HAP-1 (cell line): ENCODE data around the gene NCBP3.

Experiments used
- DNase-seq, 2 experiments: peaks; one replicate each; pipeline ENCODE4 v3.0.0-alpha.2; 2016 to 2020; ENCODE audit warnings: low spot score in 2 of 2
- H3K27me3 ChIP-seq: fragments of 250-450 bp; sonication (Bioruptor Pico); 2 replicates; pipeline ENCODE4 v1.5.1; 2020; ENCODE audit warnings: low read depth, mild to moderate bottlenecking, moderate library complexity
- H3K36me3 ChIP-seq: fragments of 250-450 bp; sonication (Bioruptor Pico); replicated peaks from 2 replicates; pipeline ENCODE4 v1.5.1; 2020; ENCODE audit warnings: mild to moderate bottlenecking
- H3K4me1 ChIP-seq: fragments of 250-450 bp; sonication (Bioruptor Pico); 2 replicates; pipeline ENCODE4 v1.5.1; 2020; ENCODE audit warnings: mild to moderate bottlenecking
- H3K4me3 ChIP-seq: fragments of 250-450 bp; sonication (Bioruptor Pico); 2 replicates; pipeline ENCODE4 v1.5.1; 2020; ENCODE audit warnings: mild to moderate bottlenecking, moderate library complexity
- H3K9me3 ChIP-seq: fragments of 250-450 bp; sonication (Bioruptor Pico); 2 replicates; pipeline ENCODE4 v1.5.1; 2020; ENCODE audit warnings: mild to moderate bottlenecking, moderate library complexity
- in situ Hi-C: fragments of 300-500 bp; cut with MboI; formaldehyde crosslinking; loops from 3 replicates; pipeline ENCODE4 v1.14.3; 2020; ENCODE audit warnings: low sequenced_read_pairs, inconsistent platforms, mixed read lengths

Gene NCBP3

DNA sequence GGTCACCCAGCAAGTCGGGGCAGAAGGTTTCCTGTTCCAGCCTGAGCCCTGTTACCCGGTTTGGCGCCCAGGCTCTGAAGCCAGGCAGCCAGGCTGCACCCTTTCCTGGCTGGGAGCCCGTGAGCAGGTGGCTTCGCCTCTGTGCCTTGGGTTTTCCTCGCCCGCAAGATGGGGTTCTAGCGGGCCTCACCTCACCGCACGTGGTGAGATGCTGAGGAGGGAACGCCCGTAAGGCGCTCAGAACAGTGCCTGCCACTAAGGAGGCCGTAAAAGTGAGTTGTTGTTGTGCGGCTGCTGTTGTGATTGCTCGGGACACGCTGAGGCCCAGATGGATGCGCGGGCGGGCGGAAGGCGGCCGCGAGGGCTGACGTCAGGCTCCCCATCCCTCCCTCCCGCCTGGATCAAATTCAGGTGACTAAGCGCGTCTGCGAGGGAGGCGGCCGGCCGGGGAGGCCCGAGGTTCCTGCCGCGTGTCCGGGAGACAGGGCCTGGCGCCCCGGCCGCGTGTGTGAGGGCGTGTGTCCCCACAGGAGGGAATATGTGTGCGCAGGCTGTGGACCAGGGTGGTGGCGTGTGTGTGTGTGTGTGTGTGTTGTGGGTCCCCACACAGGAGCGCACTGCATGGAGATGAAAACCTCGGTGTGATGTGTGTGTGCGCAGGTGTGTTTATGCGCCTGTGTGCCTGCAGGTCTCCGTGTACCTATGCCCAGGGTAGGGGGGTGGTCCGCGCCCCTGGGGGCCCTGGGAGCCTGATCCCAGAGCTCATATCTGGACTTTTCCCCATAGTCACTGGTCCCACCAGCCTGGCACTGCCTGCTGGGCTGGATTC is 42.5 kb upstream of the NCBP3 start:
- H3K4me3 ChIP-seq: no peak overlapping the region
- H3K36me3 ChIP-seq: no peaks in the 10 kb centered on the region
- no peak for DNase-seq
- peaks cover 8% of the 10 kb centered on the region for H3K4me1 ChIP-seq
- in situ Hi-C loops: no loop called here
- no peaks in the 10 kb centered on the region for H3K27me3 ChIP-seq
- H3K9me3 ChIP-seq: no peaks in the 10 kb centered on the region

GRCh38 chr17:3887804-3888203 is 41.8 kb upstream of the NCBP3 start:
- H3K4me1 ChIP-seq: peaks cover 4% of the 10 kb centered on the region; the same call in 1 of the 2 replicates
- H3K4me3 ChIP-seq: no peak overlapping the region
- in situ Hi-C loops: no loop called here
- no peak for DNase-seq
- no peaks in the 10 kb centered on the region for H3K36me3 ChIP-seq
- H3K9me3 ChIP-seq: no peaks in the 10 kb centered on the region
- H3K27me3 ChIP-seq: no peaks in the 10 kb centered on the region

DNA sequence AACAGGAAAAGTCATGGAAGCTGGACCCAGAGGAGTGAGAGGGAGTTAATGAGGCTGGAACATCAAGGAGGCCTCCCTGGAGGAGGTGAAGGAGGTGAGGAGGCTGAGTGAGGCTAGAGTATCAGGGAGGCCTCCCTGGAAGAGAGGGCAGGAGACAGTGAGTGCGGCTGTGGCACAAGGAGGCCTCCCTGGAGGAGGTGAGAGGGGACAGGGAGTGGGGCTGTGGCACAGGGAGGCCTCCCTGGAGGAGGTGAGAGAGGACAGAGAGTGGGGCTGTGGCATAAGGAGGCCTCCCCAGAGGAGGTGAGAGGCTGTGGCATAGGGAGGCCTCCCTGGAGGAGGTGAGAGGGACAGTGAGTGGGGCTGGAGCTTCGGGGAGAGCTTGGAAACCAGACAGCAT is 41.3 kb upstream of the NCBP3 start:
- in situ Hi-C loops: no loop called here

DNA sequence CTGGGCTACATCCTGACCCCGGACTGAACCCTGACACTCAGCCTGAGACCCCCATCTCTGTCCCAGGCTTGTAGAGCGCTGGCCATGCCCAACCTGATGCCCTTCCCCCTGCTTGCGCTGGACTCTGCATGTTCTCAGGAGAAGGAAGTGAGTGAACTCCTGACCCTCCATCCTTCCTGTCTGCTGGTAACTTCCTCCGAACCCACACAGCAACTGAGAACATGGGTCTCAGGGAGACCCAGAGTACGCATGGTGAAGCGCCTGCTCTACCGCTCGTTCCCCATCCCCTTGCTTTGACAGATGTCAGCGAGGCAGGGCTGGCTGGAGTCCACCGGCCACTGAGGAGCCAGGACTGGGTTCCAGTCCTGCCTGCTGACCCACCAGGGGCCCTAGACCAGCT is 40.7 kb upstream of the NCBP3 start:
- Histone ChIP-seq H3K9me3 (no peaks in the 10 kb centered on the region), H3K36me3 (no peaks in the 10 kb centered on the region), H3K27me3 (no peaks in the 10 kb centered on the region), H3K4me1 (peaks cover 2% of the 10 kb centered on the region; the same call in 1 of the 2 replicates), H3K4me3 (no peak overlapping the region)
- DNase-seq: no peak
- in situ Hi-C loops: no loop called here

More for the DNA sequence above, 41.3 kb upstream of the NCBP3 start:
- Histone ChIP-seq H3K36me3 (no peaks in the 10 kb centered on the region), H3K4me1 (peaks cover 4% of the 10 kb centered on the region; the same call in 1 of the 2 replicates), H3K4me3 (no peak overlapping the region), H3K9me3 (no peaks in the 10 kb centered on the region), H3K27me3 (no peaks in the 10 kb centered on the region)
- no peak for DNase-seq

GRCh38 chr17:3885970-3886369 is 39.9 kb upstream of the NCBP3 start:
- in situ Hi-C loops: no loop called here
- no peaks in the 10 kb centered on the region for H3K9me3 ChIP-seq
- no peaks in the 10 kb centered on the region for H3K4me1 ChIP-seq
- H3K36me3 ChIP-seq: no peaks in the 10 kb centered on the region
- H3K4me3 ChIP-seq: no peak overlapping the region
- DNase-seq: no peak
- H3K27me3 ChIP-seq: no peaks in the 10 kb centered on the region

- H3K36me3 ChIP-seq: no peaks in the 10 kb centered on the region
- in situ Hi-C loops: no loop called here
- no peak for DNase-seq
- no peaks in the 10 kb centered on the region for H3K27me3 ChIP-seq
- H3K4me3 ChIP-seq: no peak overlapping the region
- no peaks in the 10 kb centered on the region for H3K4me1 ChIP-seq
- H3K9me3 ChIP-seq: no peaks in the 10 kb centered on the region
Observed at GRCh38 chr17:3885271-3885670, 39.2 kb upstream of the NCBP3 start.

- Histone ChIP-seq H3K27me3 (no peaks in the 10 kb centered on the region), H3K4me3 (no peak overlapping the region), H3K36me3 (no peaks in the 10 kb centered on the region), H3K4me1 (no peaks in the 10 kb centered on the region), H3K9me3 (no peaks in the 10 kb centered on the region)
- DNase-seq: no peak
- in situ Hi-C loops: no loop called here
Observed at GRCh38 chr17:3884188-3884587, 38.1 kb upstream of the NCBP3 start.

DNA sequence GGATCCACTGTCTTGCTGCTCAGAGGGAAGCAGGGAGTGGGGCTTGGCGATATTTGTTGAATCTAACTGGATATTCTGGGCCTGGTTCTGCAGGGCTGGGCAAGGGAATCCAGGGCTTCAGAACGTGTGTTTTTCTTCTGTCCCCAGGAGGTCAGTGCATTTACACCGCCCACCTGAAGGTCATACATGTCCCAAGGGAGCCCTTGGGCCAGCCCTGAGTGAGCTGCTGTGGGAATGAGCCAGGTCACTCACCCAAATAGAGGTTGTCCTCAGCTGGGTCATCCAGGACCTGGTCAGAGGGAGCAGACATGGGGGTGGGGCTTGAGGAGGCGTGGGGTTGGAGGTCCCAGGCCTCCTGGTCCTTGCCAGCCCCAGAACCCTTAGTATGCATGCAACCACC is 36.2 kb upstream of the NCBP3 start:
- H3K9me3 ChIP-seq: no peaks in the 10 kb centered on the region
- no peaks in the 10 kb centered on the region for H3K27me3 ChIP-seq
- in situ Hi-C loops: no loop called here
- no peak for DNase-seq
- H3K4me3 ChIP-seq: no peak overlapping the region
- H3K36me3 ChIP-seq: no peaks in the 10 kb centered on the region
- H3K4me1 ChIP-seq: no peaks in the 10 kb centered on the region

- Histone ChIP-seq H3K4me3 (no peak overlapping the region), H3K36me3 (no peaks in the 10 kb centered on the region), H3K27me3 (no peaks in the 10 kb centered on the region), H3K9me3 (no peaks in the 10 kb centered on the region), H3K4me1 (no peaks in the 10 kb centered on the region)
- in situ Hi-C loops: no loop called here
- DNase-seq: no peak
Observed at GRCh38 chr17:3880983-3881382, 34.9 kb upstream of the NCBP3 start.

- Histone ChIP-seq H3K27me3 (no peaks in the 10 kb centered on the region), H3K4me1 (no peaks in the 10 kb centered on the region), H3K36me3 (no peaks in the 10 kb centered on the region), H3K4me3 (no peak overlapping the region), H3K9me3 (no peaks in the 10 kb centered on the region)
- in situ Hi-C loops: no loop called here
- DNase-seq: no peak
Observed at GRCh38 chr17:3879591-3880417, 33.8 kb upstream of the NCBP3 start.

DNA sequence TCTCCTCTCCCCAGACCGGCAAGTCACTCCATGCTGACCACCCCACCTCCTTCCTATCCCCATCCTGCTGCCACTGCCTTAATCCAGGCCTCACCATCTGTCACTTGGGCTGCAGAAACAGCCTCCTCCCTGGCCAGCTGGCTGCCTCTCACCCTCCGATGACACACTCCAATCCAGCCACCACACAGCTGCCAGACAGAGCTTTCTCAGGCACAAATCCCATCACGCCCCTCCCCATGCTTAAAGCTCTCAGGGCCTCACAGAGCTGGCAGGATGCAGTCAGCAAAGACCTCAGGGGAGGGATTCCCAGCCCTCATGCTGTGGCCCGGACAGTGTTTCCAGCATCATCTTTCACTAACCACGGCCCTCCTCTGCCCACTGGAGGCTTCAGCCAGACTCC is 33.1 kb upstream of the NCBP3 start:
- Histone ChIP-seq H3K36me3 (no peaks in the 10 kb centered on the region), H3K4me1 (no peaks in the 10 kb centered on the region), H3K4me3 (no peak overlapping the region), H3K27me3 (no peaks in the 10 kb centered on the region), H3K9me3 (no peaks in the 10 kb centered on the region)
- DNase-seq: no peak
- in situ Hi-C loops: no loop called here

DNA sequence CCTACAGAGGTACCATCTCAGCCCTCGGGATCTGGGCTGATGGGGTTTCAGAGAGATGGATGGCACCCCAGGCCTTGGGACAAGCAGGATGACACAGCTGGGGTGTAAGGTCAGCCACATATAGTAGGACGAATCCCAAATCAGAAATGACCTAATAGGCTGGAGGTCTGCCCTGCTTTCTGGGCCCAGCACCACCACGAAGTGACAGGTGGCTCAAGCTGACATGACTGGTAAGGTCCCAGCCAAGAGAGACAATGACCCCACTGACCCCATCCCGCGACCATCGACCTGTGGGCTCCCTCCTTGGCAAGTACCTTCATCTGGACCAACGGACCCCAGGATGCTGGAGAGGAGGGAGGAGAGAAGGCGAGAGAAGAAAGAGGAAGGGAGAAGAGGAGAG is 31.2 kb upstream of the NCBP3 start:
- 0 out of 2 replicates have a peak, but pooled peaks cover under 1% of the 10 kb centered on the region for H3K36me3 ChIP-seq
- no peaks in the 10 kb centered on the region for H3K4me1 ChIP-seq
- in situ Hi-C loops: no loop called here
- H3K4me3 ChIP-seq: no peak overlapping the region
- H3K27me3 ChIP-seq: no peaks in the 10 kb centered on the region
- DNase-seq: no peak
- no peaks in the 10 kb centered on the region for H3K9me3 ChIP-seq

- in situ Hi-C loops: no loop called here
- DNase-seq: no peak
- Histone ChIP-seq H3K4me3 (no peak overlapping the region), H3K27me3 (no peaks in the 10 kb centered on the region), H3K9me3 (no peaks in the 10 kb centered on the region), H3K36me3 (0 out of 2 replicates have a peak, but pooled peaks cover 3% of the 10 kb centered on the region), H3K4me1 (no peaks in the 10 kb centered on the region)
Observed at GRCh38 chr17:3875317-3875716, 29.3 kb upstream of the NCBP3 start.

DNA sequence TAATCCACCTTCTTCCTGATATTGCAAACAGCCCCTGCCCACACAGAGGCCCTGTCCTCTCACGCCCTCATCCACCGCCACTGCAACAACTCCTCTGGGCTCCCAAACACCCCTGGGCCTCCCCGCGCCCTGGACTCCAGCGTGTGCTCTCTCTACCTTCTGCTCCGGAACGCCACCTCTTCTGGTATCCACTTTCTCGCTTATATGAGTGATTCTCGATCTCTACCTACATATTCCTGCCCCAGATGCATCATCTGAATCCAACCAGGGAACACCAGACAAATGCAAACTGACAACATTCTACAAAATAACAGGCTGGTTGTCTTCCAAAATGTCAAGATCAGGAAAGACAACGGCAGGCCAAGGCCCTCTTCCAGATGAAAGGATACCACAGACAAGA is 27.8 kb upstream of the NCBP3 start:
- Histone ChIP-seq H3K27me3 (no peaks in the 10 kb centered on the region), H3K4me1 (no peaks in the 10 kb centered on the region), H3K36me3 (0 out of 2 replicates have a peak, but pooled peaks cover 3% of the 10 kb centered on the region), H3K4me3 (no peak overlapping the region), H3K9me3 (no peaks in the 10 kb centered on the region)
- no peak for DNase-seq
- in situ Hi-C loops: no loop called here
